Measurements from ENCODE around the gene KCNG1.

KCNG1 gene, protein sequence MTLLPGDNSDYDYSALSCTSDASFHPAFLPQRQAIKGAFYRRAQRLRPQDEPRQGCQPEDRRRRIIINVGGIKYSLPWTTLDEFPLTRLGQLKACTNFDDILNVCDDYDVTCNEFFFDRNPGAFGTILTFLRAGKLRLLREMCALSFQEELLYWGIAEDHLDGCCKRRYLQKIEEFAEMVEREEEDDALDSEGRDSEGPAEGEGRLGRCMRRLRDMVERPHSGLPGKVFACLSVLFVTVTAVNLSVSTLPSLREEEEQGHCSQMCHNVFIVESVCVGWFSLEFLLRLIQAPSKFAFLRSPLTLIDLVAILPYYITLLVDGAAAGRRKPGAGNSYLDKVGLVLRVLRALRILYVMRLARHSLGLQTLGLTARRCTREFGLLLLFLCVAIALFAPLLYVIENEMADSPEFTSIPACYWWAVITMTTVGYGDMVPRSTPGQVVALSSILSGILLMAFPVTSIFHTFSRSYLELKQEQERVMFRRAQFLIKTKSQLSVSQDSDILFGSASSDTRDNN

DNA sequence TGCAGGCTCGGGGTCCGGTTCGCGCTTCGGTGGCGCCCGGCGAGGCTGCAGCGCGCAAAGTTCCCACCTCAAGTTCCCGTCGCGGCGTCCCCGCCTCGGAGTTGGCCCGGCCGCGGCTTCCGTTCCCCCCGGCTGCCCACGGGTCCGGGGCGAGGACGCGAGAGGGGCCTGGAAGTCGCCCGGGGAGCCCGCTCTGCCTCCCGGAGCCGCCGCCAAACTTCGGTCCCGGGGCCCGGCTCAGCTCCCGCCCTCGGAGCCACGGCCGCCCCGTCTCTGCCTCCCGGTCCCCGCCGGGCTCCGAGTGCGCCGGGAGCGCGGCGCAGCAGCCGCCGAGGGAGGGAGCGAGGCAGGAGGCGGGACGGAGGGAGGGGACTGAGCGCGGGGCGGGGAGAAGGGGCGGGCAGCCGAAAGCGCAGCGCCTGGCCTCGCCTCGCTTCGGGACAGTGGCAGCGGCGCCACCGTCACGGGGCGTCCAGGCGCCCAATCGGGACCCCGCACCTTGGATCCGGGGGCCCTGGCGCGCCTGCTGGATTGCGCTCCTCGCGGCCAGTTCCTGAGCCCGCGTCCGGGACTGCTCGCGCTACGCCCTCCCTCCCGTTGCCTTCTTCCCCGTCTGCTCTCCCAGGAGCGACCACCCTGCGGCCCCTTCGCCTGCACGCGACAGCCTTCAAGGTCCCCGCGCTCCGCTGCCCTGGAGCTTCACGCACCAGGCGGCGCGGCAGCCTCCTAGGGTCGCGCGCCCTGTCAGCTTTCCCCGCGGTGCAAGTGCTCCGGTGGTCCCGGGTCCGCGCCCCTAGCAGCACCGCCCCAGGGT is at the start of gene KCNG1:
Gene KCNG1, minus strand, starts transcription at position 305 of the 814 bp plus-strand sequence. CDS start 12,769 bp downstream, outside the sequence.
- TF ChIP-seq, protein P1, sequence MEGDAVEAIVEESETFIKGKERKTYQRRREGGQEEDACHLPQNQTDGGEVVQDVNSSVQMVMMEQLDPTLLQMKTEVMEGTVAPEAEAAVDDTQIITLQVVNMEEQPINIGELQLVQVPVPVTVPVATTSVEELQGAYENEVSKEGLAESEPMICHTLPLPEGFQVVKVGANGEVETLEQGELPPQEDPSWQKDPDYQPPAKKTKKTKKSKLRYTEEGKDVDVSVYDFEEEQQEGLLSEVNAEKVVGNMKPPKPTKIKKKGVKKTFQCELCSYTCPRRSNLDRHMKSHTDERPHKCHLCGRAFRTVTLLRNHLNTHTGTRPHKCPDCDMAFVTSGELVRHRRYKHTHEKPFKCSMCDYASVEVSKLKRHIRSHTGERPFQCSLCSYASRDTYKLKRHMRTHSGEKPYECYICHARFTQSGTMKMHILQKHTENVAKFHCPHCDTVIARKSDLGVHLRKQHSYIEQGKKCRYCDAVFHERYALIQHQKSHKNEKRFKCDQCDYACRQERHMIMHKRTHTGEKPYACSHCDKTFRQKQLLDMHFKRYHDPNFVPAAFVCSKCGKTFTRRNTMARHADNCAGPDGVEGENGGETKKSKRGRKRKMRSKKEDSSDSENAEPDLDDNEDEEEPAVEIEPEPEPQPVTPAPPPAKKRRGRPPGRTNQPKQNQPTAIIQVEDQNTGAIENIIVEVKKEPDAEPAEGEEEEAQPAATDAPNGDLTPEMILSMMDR (IDR thresholded peaks at IDR 0.05; ENCODE audit: control insufficient read depth, insufficient read depth, low read depth, low read length, missing control alignments), result no peak
- DNase-seq (ENCODE audit: low read depth), result no peak
- peak within 1 kb of the TSS; percentile 54 for H3K4me3 ChIP-seq (ENCODE audit: control insufficient read depth, low read depth, low read length)

DNA sequence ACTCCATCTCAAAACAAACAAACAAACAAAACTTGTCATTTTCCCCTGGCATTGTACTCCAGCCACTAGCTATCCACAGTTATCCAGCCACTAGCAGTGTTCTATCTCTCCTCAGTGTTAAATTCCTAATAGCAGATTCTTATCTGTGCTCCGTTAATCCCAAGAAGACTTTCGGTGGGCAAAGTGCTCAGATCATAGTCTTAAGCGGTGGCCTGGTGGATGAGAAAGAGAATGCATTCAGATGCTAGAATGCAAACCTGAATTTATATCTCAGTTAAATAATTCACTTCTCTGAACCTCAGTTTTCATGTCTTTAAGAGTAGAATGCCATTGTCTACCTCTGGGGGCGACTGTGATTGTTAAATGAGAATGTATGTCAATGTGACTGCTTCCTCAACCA is 47.7 kb upstream of the KCNG1 start:
- TF ChIP-seq, protein P1 (IDR thresholded peaks at IDR 0.05; ENCODE audit: control insufficient read depth, insufficient read depth, low read depth, low read length, missing control alignments), result no peak
- no peak overlapping the region for H3K4me3 ChIP-seq (ENCODE audit: control insufficient read depth, low read depth, low read length)
- DNase-seq (ENCODE audit: low read depth), result no peak

DNA sequence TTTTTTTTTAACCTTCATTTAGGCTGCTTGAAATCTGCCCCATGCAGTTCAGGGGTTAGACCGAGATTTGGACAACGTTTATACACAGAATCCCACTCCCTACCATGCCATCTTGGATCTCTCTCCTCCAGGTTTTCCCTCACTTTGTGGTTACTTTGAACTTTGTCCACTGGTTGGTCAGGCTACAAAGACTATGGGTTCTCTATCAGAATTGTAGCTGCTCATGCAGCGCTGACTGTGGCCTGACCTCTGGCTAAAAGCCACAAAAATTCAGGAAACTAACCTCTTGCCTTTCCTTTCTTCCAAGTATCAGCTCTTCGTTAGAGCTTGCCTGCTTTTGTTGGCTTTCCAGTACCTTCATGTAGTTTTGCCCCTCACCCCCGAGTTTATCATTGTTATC is 44.9 kb upstream of the KCNG1 start:
- no peak overlapping the region for H3K4me3 ChIP-seq (ENCODE audit: control insufficient read depth, low read depth, low read length)
- TF ChIP-seq, protein P1 (IDR thresholded peaks at IDR 0.05; ENCODE audit: control insufficient read depth, insufficient read depth, low read depth, low read length, missing control alignments), result no peak
- no peak for DNase-seq (ENCODE audit: low read depth)

DNA sequence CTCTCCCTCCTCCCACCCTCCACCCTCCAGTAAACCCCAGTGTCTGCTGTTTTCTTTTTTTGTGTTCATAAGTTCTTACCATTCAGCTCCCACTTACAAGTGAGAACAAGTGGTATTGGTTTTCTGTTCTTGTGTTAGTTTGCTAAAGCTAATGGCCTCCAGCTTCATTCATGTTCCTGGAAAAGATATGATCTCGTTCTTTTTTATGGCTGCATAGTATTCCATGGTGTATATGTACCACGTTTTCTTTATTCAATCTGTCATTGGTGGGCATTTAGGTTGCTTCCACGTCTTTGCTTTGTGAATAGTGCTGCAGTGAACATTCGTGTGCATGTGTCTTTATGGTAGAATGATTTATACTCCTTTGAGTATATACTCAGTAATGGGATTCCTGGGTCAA is 42.7 kb upstream of the KCNG1 start:
- no peak overlapping the region for H3K4me3 ChIP-seq (ENCODE audit: control insufficient read depth, low read depth, low read length)
- no peak for DNase-seq (ENCODE audit: low read depth)
- TF ChIP-seq, protein P1 (IDR thresholded peaks at IDR 0.05; ENCODE audit: control insufficient read depth, insufficient read depth, low read depth, low read length, missing control alignments), result no peak

DNA sequence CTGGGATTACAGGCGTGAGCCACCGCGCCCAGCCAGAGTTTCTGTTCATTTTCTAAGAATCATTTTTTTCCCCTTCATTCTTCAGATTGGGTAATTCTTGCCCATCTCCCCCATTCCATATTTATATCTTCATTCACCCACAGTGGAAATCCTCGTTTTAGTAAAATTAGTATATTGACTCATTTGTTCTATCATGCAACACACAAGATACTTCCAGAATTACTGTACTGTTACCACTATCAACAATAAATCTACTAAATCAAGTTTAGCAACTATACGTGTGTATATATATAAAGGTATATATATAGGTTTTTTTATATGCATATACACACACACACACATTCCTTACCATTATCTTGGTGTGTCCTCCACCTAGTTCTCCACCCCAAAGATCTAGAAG is 41.2 kb upstream of the KCNG1 start:
- TF ChIP-seq, protein P1 (IDR thresholded peaks at IDR 0.05; ENCODE audit: control insufficient read depth, insufficient read depth, low read depth, low read length, missing control alignments), result no peak
- H3K4me3 ChIP-seq (ENCODE audit: control insufficient read depth, low read depth, low read length), result no peak overlapping the region
- no peak for DNase-seq (ENCODE audit: low read depth)

DNA sequence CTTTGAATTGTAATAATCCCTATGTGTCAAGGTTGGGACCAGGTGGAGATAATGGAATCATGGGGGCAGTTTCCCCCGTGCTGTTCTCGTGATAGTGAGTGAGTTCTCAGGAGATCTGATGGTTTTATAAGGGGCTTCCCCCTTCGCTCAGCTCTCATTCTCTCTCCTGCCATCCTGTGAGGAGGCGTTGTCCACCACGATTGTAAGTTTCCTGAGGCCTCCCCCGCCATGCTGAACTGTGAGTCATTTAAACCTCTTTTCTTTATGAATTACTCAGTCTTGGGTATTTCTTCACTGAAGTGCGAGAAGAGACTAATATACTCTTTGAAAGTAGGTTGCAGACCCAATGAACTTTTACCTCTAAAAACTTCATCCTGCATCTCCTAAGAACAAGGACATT is 39.2 kb upstream of the KCNG1 start:
- TF ChIP-seq, protein P1 (IDR thresholded peaks at IDR 0.05; ENCODE audit: control insufficient read depth, insufficient read depth, low read depth, low read length, missing control alignments), result no peak
- DNase-seq (ENCODE audit: low read depth), result no peak
- H3K4me3 ChIP-seq (ENCODE audit: control insufficient read depth, low read depth, low read length), result no peak overlapping the region

Data from AG09309 (cell line).